Amygdala (tissue), 56 donors: ENCODE measurements around the gene CCDC73.
"Not testable (repeated sequence)": the region's sequence is repeated elsewhere in the genome, so short reads cannot be mapped to it uniquely, and the experiment has no call there.

ENCODE experiments used
- DNase-seq, 56 donors: peaks; one replicate each; lab custom pipeline; 2025; lab: John Stamatoyannopoulos, UW

Gene CCDC73

GRCh38 chr11:32809313-32809712 is 14.9 kb upstream of the CCDC73 start:
- DNase-seq = peak in 33 of 56 donors; percentile 0 to 76 (median 29)

GRCh38 chr11:32796425-32796824 is 2.0 kb upstream of the CCDC73 start:
- no peak for DNase-seq

- DNase-seq = peak in 34 of 56 donors; percentile 1 to 73 (median 14)
These were observed 1.4 kb downstream of the CCDC73 start for GRCh38 chr11:32792948-32793475.

- DNase-seq = no peak
These were observed 2.1 kb downstream of the CCDC73 start for GRCh38 chr11:32792111-32792947.

GRCh38 chr11:32790916-32791315 is 3.5 kb downstream of the CCDC73 start:
- DNase-seq = no peak

- no peak for DNase-seq
These were observed 7.7 kb downstream of the CCDC73 start for GRCh38 chr11:32786811-32787210.

- DNase-seq = no peak
These were observed 9.2 kb downstream of the CCDC73 start for GRCh38 chr11:32785262-32785661.

DNA sequence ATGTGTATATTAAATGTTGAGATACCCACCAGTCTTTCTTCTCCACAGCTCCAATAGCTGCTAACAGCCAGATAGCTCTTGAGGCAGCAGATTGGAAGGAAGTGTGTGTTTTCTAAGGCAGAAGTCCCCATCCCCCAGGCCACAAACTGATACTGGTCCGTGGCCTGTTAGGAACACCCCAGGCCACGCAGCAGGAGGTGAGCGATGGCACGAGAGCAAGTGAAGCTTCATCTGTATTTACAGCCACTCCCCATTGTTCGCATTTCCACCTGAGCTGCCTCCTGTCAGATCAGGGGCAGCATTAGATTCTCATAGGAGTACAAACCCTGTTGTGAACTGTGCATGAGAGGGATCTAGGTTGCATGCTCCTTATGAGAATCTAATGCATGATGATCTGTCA is 12.7 kb downstream of the CCDC73 start:
- DNase-seq = no peak

- not testable (repeated sequence) for DNase-seq
These were observed 13.6 kb downstream of the CCDC73 start for GRCh38 chr11:32780839-32781238.

DNA sequence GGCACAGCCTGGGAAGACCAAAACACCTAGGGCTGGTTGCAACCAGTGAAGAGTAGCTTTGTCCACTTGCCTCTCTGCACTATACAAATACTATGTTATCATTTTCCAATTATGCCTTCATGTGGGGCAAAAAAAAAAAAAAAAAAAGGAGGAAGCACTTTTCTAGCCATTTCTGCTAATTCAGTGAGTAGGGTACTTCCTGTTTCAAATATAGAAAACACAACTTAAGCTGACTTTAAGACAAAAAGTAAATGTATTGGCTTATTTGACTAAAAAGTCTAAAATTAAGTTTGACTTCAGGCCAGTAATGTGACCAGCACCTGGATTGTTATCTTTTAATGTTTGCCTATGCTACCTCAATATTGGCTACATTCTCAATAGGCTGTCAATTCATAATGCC is 15.3 kb downstream of the CCDC73 start:
- no peak for DNase-seq

DNA sequence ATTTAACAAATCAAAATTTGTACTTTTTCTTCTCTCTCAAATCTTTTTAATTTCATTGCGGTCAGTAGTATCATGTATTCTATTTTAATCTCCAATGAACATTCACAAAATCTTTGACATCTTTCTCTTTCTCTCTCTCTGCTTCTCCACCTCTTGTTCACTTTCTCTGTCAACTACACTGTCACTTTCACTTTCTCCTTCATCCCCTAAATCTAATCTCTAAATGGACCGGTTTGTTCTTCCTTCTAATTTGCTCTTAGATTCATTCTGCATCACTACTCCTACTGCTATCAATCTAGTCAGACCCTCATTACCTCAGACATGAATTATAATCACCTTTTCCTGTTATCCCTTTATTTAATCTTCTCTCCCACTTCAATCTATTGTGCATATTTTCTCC is 18.6 kb downstream of the CCDC73 start:
- DNase-seq = no peak

GRCh38 chr11:32774081-32774480 is 20.4 kb downstream of the CCDC73 start:
- no peak for DNase-seq

DNA sequence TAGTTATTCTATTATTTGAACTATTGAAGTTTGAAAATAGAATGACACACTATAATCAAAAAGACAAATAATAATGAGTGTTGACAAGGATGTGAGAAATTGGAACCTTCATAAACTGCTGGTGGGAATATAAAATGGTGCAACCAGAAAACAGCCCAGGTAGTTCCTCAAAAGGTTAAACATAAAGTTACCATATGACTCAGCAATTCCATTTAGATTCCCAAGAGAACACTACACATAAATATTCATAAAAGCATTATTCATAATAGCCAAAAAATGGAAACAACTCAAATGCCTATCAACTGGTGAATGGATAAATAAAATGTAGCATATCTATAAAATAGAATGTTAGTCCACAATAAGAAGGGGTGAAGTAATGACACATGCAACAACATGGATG is 21.7 kb downstream of the CCDC73 start:
- no peak for DNase-seq

- DNase-seq = not testable (repeated sequence)
These were observed 32.7 kb downstream of the CCDC73 start for GRCh38 chr11:32761774-32762173.

GRCh38 chr11:32758291-32758690 is 36.2 kb downstream of the CCDC73 start:
- no peak for DNase-seq

DNA sequence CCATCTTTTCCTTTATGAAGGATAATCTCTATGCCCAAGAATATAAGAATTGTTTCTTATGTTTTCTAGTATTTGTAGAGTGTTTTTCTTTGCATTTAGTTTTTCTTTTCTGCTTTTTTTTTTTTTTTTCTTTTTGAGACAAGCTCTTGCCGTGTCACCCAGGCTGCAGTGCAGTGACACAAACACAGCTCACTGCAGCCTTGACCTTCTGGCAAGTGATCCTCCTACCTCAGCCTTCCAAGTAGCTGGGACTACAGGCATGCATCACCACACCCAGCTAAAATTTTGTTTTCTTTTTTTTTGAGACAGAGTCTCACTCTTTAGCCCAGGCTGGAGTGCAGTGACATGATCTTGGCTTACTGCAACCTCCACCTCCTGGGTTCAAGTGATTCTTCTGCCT is 41.3 kb downstream of the CCDC73 start:
- DNase-seq = not testable (repeated sequence)

GRCh38 chr11:32752001-32752400 is 42.5 kb downstream of the CCDC73 start:
- DNase-seq = no peak

GRCh38 chr11:32751381-32751780 is 43.1 kb downstream of the CCDC73 start:
- no peak for DNase-seq

DNA sequence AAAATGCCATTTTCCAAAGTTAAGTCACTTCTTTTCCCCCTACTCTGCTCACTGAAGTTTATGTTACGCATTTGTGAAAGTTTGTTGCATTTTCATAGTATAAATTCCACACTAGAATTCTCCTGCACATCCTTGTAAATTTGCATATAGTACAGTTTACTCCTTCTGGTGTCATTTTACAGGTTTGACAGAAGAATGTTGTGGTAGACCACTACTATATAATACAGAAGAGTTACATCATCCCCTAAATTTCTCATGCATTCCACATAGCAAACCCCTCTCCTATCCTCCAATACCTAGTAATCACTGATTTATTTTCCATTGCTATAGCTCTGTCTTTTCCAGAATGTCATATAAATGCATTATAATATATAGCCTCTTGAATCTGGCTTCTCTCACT is 64.5 kb downstream of the CCDC73 start:
- DNase-seq = no peak

- no peak for DNase-seq
These were observed 71.1 kb downstream of the CCDC73 start for GRCh38 chr11:32723332-32723731.

GRCh38 chr11:32722255-32722654 is 72.2 kb downstream of the CCDC73 start:
- no peak for DNase-seq

GRCh38 chr11:32713496-32713895 is 81.0 kb downstream of the CCDC73 start:
- no peak for DNase-seq
